ENCODE measurements around the gene ARPC1B. TPM values are rescaled to one million over a fixed set of nuclear protein-coding genes. Genes with fewer than 3 reads are reported as not detected.
"Not testable (repeated sequence)": the region's sequence is repeated elsewhere in the genome, so short reads cannot be mapped to it uniquely, and the experiment has no call there.

ARPC1B gene
- polyA plus RNA-seq, 1 experiment, result 642 TPM

- no peak overlapping the region for H3K4me3 ChIP-seq (ENCODE audit: low read depth, low read length)
- no peak for DNase-seq (ENCODE audit: low read depth)
- CTCF ChIA-PET, result interaction anchor here (0.5 to 1.5 kb wide), 4 partner anchors 10 to 73 kb away, joined by 3 to 4 read pairs (median 4); no protein-coding TSS in a partner anchor
- POLR2A ChIA-PET, result no interaction called here
- H3K36me3 ChIP-seq (ENCODE audit: control insufficient read depth, insufficient read depth, low read length), result peaks cover 31% of the 10 kb centered on the region
- no peaks in the 10 kb centered on the region for H3K27me3 ChIP-seq (ENCODE audit: control insufficient read depth, insufficient read depth, low read length)
- TF ChIP-seq, protein P1, sequence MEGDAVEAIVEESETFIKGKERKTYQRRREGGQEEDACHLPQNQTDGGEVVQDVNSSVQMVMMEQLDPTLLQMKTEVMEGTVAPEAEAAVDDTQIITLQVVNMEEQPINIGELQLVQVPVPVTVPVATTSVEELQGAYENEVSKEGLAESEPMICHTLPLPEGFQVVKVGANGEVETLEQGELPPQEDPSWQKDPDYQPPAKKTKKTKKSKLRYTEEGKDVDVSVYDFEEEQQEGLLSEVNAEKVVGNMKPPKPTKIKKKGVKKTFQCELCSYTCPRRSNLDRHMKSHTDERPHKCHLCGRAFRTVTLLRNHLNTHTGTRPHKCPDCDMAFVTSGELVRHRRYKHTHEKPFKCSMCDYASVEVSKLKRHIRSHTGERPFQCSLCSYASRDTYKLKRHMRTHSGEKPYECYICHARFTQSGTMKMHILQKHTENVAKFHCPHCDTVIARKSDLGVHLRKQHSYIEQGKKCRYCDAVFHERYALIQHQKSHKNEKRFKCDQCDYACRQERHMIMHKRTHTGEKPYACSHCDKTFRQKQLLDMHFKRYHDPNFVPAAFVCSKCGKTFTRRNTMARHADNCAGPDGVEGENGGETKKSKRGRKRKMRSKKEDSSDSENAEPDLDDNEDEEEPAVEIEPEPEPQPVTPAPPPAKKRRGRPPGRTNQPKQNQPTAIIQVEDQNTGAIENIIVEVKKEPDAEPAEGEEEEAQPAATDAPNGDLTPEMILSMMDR (IDR thresholded peaks at IDR 0.05; ENCODE audit: insufficient read depth, low read depth, low read length), result peak; percentile 39; the same call in 1 of the 2 replicates
Measured at GRCh38 chr7:99386584-99387238, 12.2 kb downstream of the ARPC1B start.

GRCh38 chr7:99387239-99387635, 12.7 kb downstream of the ARPC1B start:
- DNase-seq (ENCODE audit: low read depth); POLR2A ChIA-PET; H3K4me3 ChIP-seq (ENCODE audit: low read depth, low read length); H3K27me3 ChIP-seq (ENCODE audit: control insufficient read depth, insufficient read depth, low read length): not testable (repeated sequence)
- peaks cover 35% of the 10 kb centered on the region for H3K36me3 ChIP-seq (ENCODE audit: control insufficient read depth, insufficient read depth, low read length)
- CTCF ChIA-PET, result interaction anchor here (1.0 to 1.5 kb wide), 2 partner anchors 10 to 25 kb away, joined by 3 to 4 read pairs; no protein-coding TSS in a partner anchor

- H3K4me3 ChIP-seq (ENCODE audit: low read depth, low read length), result no peak overlapping the region
- ChIA-PET CTCF (no interaction called here), POLR2A (no interaction called here)
- TF ChIP-seq, protein P1 (IDR thresholded peaks at IDR 0.05; ENCODE audit: insufficient read depth, low read depth, low read length), result no peak
- DNase-seq (ENCODE audit: low read depth), result no peak
- peaks cover 35% of the 10 kb centered on the region for H3K36me3 ChIP-seq (ENCODE audit: control insufficient read depth, insufficient read depth, low read length)
- no peaks in the 10 kb centered on the region for H3K27me3 ChIP-seq (ENCODE audit: control insufficient read depth, insufficient read depth, low read length)
Measured at GRCh38 chr7:99387912-99388311, 13.4 kb downstream of the ARPC1B start.

- ChIA-PET CTCF (interaction anchor here (0.6 to 0.7 kb wide), 3 partner anchors 10 to 558 kb away, joined by 3 to 4 read pairs (median 3); no protein-coding TSS in a partner anchor), POLR2A (interaction anchor here (0.7 kb wide), 1 partner anchor 49 kb away, joined by 3 read pairs; no protein-coding TSS in a partner anchor)
- H3K36me3 ChIP-seq (ENCODE audit: control insufficient read depth, insufficient read depth, low read length), result peaks cover 41% of the 10 kb centered on the region
- DNase-seq (ENCODE audit: low read depth), result no peak
- no peaks in the 10 kb centered on the region for H3K27me3 ChIP-seq (ENCODE audit: control insufficient read depth, insufficient read depth, low read length)
- H3K4me3 ChIP-seq (ENCODE audit: low read depth, low read length), result no peak overlapping the region
- TF ChIP-seq, protein P1 (IDR thresholded peaks at IDR 0.05; ENCODE audit: insufficient read depth, low read depth, low read length), result no peak
Measured at GRCh38 chr7:99389772-99390171, 15.2 kb downstream of the ARPC1B start.

- Histone ChIP-seq H3K36me3 (ENCODE audit: control insufficient read depth, insufficient read depth, low read length) (peaks cover 44% of the 10 kb centered on the region), H3K4me3 (ENCODE audit: low read depth, low read length) (no peak overlapping the region), H3K27me3 (ENCODE audit: control insufficient read depth, insufficient read depth, low read length) (no peaks in the 10 kb centered on the region)
- TF ChIP-seq, protein P1 (IDR thresholded peaks at IDR 0.05; ENCODE audit: insufficient read depth, low read depth, low read length), result no peak
- ChIA-PET POLR2A (no interaction called here), CTCF (interaction anchor here (1.1 kb wide), 1 partner anchor 18 kb away, joined by 6 read pairs; the partner anchor contains the start of genes BUD31 and PDAP1)
- DNase-seq (ENCODE audit: low read depth), result no peak
Measured at GRCh38 chr7:99390941-99391602, 16.5 kb downstream of the ARPC1B start.

All from BJ (cell line).